Measurements from ENCODE around the gene EXOC2. TPM values are rescaled to one million over a fixed set of nuclear protein-coding genes. Genes with fewer than 3 reads are reported as not detected.

Gene EXOC2
- total RNA-seq, 1 experiment from 2014 or later: 30.5 TPM

DNA sequence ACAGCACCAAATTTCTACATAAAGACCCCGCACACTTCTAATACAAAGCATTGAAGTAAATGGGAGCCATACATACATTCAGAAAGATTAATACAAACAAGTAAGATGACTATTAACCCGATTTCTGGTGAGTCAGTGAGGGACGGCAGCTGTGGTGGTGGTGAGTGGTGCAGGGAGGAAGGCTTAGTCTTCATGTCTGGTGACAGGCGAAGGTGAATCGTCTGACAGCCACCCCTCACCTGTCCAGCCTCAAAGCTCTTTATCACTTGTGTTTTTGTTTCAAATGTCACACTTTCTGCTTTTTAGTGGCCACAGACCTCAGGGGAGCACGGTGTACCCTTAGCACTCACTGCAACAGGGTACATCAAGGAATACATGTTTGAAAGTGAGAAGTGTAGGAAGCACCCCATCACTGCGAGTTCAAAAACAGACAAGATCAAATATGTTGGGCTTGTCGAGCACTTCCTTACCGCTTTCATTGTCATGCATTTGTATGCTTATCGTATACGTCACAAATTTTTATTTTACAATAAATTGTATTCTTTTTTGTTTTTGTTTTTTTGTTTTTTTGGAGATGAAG lies 237.8 kb downstream of the EXOC2 start:
- ATAC-seq (no peak), DNase-seq (ENCODE audit: low read depth, low spot score) (no peak)
- CTCF ChIA-PET: no interaction called here
- H3K9me3 ChIP-seq (ENCODE audit: control insufficient read depth, insufficient read depth, low read depth, low read length): no peaks in the 10 kb centered on the region
- H3K4me3 ChIP-seq (ENCODE audit: low read depth in 2 of 2, low read length in 2 of 2): no peak overlapping the region
- POLR2A ChIA-PET: no interaction called here
- BruUV-seq (replicated peaks): no TSS peak
- peaks cover 9% of the 10 kb centered on the region for H3K27me3 ChIP-seq (ENCODE audit: control insufficient read depth, insufficient read depth, low read length)
- H3K27ac ChIP-seq (ENCODE audit: low read length): no peak overlapping the region
- H3K36me3 ChIP-seq (ENCODE audit: control insufficient read depth, insufficient read depth, low read length): no peaks in the 10 kb centered on the region
- in situ Hi-C loops (cut with HindIII; ENCODE audit: low pct_unique_long_range_greater_than_20kb, low sequenced_read_pairs) (no loop called here), intact Hi-C loops (cut with micrococcal nuclease; ENCODE audit: unreplicated experiment) (no loop called here)
- no peaks in the 10 kb centered on the region for H3K4me1 ChIP-seq (ENCODE audit: control insufficient read depth, insufficient read depth, low read length)
- TF ChIP-seq SIN3A (IDR thresholded peaks at IDR 0.05; ENCODE audit: borderline replicate concordance, insufficient read depth, low read depth, low read length): no peak
- TF ChIP-seq, protein P1, sequence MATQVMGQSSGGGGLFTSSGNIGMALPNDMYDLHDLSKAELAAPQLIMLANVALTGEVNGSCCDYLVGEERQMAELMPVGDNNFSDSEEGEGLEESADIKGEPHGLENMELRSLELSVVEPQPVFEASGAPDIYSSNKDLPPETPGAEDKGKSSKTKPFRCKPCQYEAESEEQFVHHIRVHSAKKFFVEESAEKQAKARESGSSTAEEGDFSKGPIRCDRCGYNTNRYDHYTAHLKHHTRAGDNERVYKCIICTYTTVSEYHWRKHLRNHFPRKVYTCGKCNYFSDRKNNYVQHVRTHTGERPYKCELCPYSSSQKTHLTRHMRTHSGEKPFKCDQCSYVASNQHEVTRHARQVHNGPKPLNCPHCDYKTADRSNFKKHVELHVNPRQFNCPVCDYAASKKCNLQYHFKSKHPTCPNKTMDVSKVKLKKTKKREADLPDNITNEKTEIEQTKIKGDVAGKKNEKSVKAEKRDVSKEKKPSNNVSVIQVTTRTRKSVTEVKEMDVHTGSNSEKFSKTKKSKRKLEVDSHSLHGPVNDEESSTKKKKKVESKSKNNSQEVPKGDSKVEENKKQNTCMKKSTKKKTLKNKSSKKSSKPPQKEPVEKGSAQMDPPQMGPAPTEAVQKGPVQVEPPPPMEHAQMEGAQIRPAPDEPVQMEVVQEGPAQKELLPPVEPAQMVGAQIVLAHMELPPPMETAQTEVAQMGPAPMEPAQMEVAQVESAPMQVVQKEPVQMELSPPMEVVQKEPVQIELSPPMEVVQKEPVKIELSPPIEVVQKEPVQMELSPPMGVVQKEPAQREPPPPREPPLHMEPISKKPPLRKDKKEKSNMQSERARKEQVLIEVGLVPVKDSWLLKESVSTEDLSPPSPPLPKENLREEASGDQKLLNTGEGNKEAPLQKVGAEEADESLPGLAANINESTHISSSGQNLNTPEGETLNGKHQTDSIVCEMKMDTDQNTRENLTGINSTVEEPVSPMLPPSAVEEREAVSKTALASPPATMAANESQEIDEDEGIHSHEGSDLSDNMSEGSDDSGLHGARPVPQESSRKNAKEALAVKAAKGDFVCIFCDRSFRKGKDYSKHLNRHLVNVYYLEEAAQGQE (IDR thresholded peaks at IDR 0.05; ENCODE audit: insufficient read depth in 1 of 2, low read depth in 2 of 2, low read length in 1 of 2): no peak
- TF ChIP-seq TCF7L2 (IDR thresholded peaks at IDR 0.05; ENCODE audit: low read depth, low read length): no peak
- TF ChIP-seq, protein P2, sequence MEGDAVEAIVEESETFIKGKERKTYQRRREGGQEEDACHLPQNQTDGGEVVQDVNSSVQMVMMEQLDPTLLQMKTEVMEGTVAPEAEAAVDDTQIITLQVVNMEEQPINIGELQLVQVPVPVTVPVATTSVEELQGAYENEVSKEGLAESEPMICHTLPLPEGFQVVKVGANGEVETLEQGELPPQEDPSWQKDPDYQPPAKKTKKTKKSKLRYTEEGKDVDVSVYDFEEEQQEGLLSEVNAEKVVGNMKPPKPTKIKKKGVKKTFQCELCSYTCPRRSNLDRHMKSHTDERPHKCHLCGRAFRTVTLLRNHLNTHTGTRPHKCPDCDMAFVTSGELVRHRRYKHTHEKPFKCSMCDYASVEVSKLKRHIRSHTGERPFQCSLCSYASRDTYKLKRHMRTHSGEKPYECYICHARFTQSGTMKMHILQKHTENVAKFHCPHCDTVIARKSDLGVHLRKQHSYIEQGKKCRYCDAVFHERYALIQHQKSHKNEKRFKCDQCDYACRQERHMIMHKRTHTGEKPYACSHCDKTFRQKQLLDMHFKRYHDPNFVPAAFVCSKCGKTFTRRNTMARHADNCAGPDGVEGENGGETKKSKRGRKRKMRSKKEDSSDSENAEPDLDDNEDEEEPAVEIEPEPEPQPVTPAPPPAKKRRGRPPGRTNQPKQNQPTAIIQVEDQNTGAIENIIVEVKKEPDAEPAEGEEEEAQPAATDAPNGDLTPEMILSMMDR (IDR thresholded peaks at IDR 0.05): no peak
- no peak for TF ChIP-seq POLR2AphosphoS5 (IDR thresholded peaks at IDR 0.05; ENCODE audit: low read depth, low read length)

DNA sequence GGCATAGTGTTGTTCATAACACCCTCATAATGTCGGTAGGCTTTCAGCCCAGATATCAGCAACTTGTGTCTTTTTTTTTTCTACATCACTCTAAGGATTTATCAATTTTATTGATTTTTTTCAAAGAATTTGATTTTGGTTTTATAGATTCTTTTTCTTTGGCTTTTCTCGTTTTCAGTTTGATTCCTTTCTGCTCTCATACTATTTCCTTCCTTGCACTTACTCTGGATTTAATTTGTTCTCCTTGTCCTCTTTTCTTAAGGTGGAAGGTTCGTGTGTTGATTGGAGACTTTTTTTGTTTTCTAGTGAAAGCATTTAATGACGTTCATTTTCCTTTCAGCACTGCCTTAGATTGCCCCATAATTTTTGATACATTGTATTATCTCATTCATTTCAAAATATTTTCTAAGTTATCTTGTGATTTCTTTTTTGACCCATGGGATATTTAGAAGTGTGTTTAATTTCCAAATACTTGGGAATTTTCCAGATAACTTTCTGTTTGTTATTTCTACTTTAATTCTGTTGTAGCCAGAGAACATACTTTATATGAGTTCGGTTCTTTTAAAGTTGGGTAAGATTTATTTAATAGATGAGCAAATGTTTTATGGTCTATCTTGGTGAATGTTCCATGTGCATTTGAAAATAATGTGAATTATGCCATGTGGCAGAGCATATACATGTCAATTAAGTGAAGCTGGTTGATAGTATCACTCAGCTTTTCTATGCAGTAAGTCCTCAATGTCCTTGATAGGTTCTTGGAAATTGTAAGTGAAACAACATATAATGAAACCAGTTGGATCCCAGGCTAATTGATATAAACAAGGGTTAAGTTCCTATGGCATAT lies 238.6 kb downstream of the EXOC2 start:
- CTCF ChIA-PET: no interaction called here
- POLR2A ChIA-PET: no interaction called here
- ATAC-seq (no peak), DNase-seq (ENCODE audit: low read depth, low spot score) (no peak)
- in situ Hi-C loops (cut with HindIII; ENCODE audit: low pct_unique_long_range_greater_than_20kb, low sequenced_read_pairs): no loop called here
- no peaks in the 10 kb centered on the region for H3K36me3 ChIP-seq (ENCODE audit: control insufficient read depth, insufficient read depth, low read length)
- H3K27ac ChIP-seq (ENCODE audit: low read length): no peak overlapping the region
- intact Hi-C loops (cut with micrococcal nuclease; ENCODE audit: unreplicated experiment): no loop called here
- no peaks in the 10 kb centered on the region for H3K4me1 ChIP-seq (ENCODE audit: control insufficient read depth, insufficient read depth, low read length)
- no TSS peak for BruUV-seq (replicated peaks)
- no peaks in the 10 kb centered on the region for H3K9me3 ChIP-seq (ENCODE audit: control insufficient read depth, insufficient read depth, low read depth, low read length)
- H3K27me3 ChIP-seq (ENCODE audit: control insufficient read depth, insufficient read depth, low read length): peaks cover 9% of the 10 kb centered on the region
- H3K4me3 ChIP-seq (ENCODE audit: low read depth in 2 of 2, low read length in 2 of 2): no peak overlapping the region
- TF ChIP-seq TCF7L2 (IDR thresholded peaks at IDR 0.05; ENCODE audit: low read depth, low read length) (no peak), SIN3A (IDR thresholded peaks at IDR 0.05; ENCODE audit: borderline replicate concordance, insufficient read depth, low read depth, low read length) (no peak), POLR2AphosphoS5 (IDR thresholded peaks at IDR 0.05; ENCODE audit: low read depth, low read length) (no peak)
- TF ChIP-seq, protein P1 (IDR thresholded peaks at IDR 0.05; ENCODE audit: insufficient read depth in 1 of 2, low read depth in 2 of 2, low read length in 1 of 2): no peak
- TF ChIP-seq, protein P2 (IDR thresholded peaks at IDR 0.05): no peak

All from Panc1 (cell line).